Hindlimb muscle (tissue), 1 donor: Measurements from ENCODE around the gene SCGB1A1. TPM values are rescaled to one million over a fixed set of nuclear protein-coding genes. Genes with fewer than 3 reads are reported as not detected.
A peak's percentile ranks its signal among the peaks of the same experiment; 100 is the strongest.
"Not testable (repeated sequence)": the region's sequence is repeated elsewhere in the genome, so short reads cannot be mapped to it uniquely, and the experiment has no call there.

ENCODE experiments used
- DNase-seq: peaks from one replicate; pipeline ENCODE4 v3.0.0-alpha.2; 2013
- polyA plus RNA-seq: library from polyadenylated mRNA; unstranded; fragments of 120-200 nt; gene quantifications from one replicate; pipeline ENCODE4 v1.2.1, GENCODE V29; 2013; ENCODE audit not compliant: insufficient read length

Gene SCGB1A1
- not detected for polyA plus RNA-seq

DNA sequence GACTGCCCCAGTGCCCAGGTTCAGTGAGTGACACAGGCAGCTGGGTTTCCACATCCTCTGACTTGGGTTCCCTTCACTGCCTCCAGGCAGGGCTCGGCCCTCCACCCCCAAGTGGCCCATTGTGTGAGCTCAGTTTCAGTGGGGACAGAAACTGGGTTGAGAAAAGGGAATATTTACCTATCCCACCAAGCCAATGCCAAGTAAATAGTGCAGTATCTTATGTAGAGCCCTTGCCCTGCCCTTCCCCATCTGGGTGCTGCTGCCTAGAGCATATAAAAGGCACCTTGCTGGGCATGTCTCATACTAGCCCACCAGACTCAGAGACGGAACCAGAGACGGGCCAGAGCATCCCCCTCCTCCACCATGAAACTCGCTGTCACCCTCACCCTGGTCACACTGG lies at the start of gene SCGB1A1:
Gene SCGB1A1, plus strand, starts transcription at position 301 of the 400 bp plus-strand sequence. Its CDS starts 63 bp downstream, at position 364.
- DNase-seq, result no peak

DNA sequence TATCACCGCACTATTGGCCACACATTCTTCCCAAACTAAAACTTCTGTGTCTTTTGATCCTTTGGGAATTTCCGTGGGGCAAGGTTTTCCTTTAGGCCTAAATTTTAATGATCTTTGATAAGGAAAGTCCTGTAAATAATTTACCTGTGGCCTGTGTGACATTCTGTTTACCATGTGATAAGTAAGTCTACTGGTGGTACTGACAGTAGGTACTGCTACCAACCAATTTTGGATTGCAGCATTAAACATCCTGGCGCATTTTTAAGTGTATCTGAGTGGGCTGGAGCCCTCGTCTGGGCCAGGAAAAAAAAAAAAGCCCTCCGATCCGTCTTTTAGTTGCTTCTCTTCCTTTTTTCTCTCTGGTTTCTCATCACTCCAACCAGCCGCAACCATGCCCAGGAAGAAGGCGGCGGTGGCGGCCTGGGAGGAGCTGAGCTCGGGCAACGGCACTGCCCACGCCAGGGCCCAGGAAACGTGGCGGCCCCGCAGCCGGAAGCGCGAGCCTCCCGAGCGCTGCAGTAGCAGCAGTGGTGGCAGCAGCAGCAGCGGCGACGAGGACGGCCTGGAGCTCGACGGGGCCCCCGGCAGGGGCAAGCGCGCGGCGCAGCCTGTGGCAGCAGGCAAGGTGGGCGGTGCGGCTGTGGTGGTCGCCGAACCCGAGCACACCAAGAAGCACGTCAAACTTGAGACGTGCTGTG lies 47.9 kb upstream of the SCGB1A1 start:
- DNase-seq, result no peak

DNA sequence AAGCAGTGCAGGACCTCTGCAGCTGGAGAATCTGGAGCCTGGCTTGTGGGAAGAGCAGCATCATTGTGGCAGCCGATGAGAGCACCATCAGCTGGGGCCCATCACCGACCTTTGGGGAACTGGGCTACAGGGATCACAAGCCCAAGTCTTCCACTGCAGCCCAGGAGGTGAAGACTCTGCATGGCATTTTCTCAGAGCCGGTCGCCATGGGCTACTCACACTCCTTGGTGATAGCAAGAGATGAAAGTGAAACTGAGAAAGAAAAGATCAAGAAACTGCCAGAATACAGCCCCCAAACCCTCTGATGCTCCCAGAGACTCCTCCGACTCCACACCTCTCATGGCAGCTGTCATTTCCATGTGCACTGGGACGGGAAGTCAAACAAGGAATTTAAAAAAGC lies 46.0 kb upstream of the SCGB1A1 start:
- DNase-seq, result no peak

- no peak for DNase-seq
These were observed 45.2 kb upstream of the SCGB1A1 start for GRCh38 chr11:62373464-62374119.

- no peak for DNase-seq
These were observed 44.0 kb upstream of the SCGB1A1 start for GRCh38 chr11:62374801-62375200.

DNA sequence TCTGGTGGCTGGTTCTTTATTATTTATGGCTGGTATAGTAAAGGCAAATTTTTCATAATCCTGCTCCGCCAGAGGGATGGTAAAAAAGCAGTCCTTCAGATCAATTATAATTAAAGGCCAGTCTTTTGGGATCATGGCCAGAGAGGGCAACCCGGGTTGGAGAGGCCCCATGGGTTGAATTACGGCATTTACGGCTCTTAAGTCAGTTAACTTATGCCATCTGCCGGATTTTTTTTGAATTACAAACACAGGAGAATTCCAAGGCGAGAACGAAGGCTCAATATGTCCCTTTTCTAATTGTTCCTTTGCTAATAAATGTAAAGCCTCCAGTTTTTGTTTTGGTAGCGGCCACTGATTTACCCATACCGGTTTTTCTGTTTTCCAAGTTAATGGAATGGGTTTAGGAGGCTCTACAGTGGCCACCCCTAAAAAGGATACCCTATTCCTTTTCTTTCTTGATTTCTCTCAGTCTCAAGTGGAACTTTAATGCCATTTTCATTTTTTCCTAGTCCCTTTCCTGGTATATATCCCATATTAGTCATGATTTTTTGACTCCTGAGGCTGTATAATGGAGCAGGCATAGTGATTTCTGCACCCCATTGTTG lies 40.3 kb upstream of the SCGB1A1 start:
- not testable (repeated sequence) for DNase-seq

GRCh38 chr11:62379586-62379985 lies 39.2 kb upstream of the SCGB1A1 start:
- DNase-seq, result not testable (repeated sequence)

GRCh38 chr11:62380821-62381245 lies 38.0 kb upstream of the SCGB1A1 start:
- peak; percentile 66 for DNase-seq

- DNase-seq, result no peak
These were observed 35.0 kb upstream of the SCGB1A1 start for GRCh38 chr11:62383822-62384221.

- not testable (repeated sequence) for DNase-seq
These were observed 32.8 kb upstream of the SCGB1A1 start for GRCh38 chr11:62386083-62386482.

DNA sequence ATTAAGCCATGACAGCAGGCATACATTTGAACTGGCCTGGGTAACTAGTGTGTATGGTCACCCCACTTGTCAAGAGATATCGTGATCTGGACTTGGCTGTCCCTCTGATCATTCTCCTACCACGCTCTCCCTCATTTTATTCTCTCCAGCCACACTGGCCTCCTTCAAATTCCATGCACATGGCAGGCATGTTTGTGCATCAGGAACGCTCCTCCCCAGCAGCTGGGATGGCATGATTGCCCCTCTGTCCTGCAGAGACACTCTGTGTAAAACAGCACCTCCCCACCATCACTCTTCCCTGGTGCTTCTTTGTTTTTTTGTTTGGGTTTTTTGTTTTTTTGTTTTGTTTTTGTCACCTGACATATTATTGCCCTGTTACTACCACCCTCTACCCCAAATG lies 31.5 kb upstream of the SCGB1A1 start:
- no peak for DNase-seq

DNA sequence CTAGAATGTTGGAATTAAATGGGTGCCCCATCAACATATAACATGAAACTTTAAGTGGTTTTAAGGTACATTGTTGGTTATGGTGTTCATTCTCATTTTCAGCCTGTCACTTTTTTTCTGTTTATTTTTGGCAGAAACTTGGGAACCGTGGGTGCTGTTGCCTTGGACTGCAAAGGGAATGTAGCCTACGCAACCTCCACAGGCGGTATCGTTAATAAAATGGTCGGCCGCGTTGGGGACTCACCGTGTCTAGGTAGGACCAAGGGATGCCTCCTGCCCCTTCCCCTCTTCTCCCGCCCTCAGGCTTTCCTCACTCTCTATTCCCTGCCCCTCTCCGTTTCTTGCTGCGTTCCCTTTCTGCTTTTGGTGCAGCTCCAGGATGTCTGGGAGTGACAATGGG lies 29.8 kb upstream of the SCGB1A1 start:
- DNase-seq, result no peak

DNA sequence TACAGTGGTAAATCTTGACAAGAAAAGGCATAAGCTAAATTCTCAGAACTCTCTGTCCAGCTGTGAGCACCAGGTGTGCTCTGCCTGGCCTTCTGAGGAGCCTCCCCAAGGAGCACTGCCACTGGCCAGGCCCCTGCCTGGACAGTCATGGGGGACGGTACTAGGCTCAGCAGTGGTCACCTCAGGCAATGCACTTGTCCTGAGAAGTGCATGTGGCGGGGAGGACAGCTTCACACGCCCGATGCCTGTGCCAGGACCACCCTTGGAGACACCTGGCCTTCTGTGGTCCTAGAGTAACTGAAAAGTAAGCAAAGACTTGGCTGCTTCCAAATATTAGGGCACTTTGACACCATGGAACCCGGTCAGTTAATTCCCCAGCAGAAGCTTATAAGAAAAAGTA lies 28.6 kb upstream of the SCGB1A1 start:
- DNase-seq, result no peak

- DNase-seq, result no peak
These were observed 28.1 kb upstream of the SCGB1A1 start for GRCh38 chr11:62390722-62391121.

- DNase-seq, result no peak
These were observed 27.0 kb upstream of the SCGB1A1 start for GRCh38 chr11:62391642-62392425.

DNA sequence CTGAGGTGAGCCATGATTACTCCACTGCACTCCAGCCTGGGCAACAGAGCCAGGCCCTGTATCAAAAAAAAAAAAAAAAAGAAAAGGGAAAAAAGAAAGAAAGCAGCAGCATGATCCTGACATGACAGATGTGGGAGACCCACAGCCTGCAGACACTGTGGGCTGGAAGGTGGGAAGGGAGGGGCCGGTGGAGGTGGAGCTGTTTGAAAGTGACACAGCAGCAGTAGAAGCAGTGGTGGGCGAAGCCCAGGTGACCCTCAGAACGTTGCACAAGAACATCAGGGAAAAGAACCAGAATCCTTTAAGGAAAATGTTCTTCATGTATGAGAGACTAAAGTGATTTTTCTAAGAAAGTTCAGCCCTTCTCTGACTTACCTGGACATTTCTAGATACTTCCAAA lies 26.3 kb upstream of the SCGB1A1 start:
- no peak for DNase-seq

DNA sequence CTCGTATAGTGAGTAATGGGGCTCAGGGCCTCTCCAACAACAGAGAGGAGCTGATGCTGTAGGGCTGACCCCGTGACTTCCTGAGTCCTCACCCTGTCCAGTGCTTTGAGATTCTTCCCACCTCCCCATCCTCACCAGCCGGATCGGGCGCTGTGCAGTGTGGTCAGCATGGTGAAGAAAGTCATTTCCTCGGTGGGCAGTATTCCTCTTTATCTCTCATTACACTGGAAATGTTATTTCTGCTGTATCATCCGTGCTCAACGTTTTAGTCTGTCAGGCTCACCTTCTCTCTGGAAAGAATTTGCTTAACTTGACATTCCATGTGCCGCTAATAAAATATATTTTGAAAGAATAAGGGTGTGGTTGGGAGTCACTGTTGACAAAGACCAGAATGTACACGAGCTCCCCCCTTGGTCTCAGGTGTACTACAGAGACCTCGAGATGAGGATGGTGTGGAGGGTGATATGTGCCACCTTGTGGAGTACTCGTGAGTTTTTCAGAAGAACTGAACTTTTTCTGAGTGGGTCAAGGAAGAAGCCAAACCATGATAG lies 25.7 kb upstream of the SCGB1A1 start:
- DNase-seq, result no peak

- DNase-seq, result no peak
These were observed 25.1 kb upstream of the SCGB1A1 start for GRCh38 chr11:62393735-62394134.

GRCh38 chr11:62394825-62395538 lies 23.9 kb upstream of the SCGB1A1 start:
- DNase-seq, result peak; percentile 90

GRCh38 chr11:62395885-62396551 lies 22.8 kb upstream of the SCGB1A1 start:
- DNase-seq, result no peak
